HepG2 (cell line): Measurements from ENCODE around the gene ABHD12. TPM values are rescaled to one million over a fixed set of nuclear protein-coding genes. Genes with fewer than 3 reads are reported as not detected.
A peak's percentile ranks its signal among the peaks of the same experiment; 100 is the strongest.

Source experiments
- ERF ChIP-seq: IDR thresholded peaks from 2 replicates; pipeline ENCODE4 v1.6.1; 2018; ENCODE audit warnings: missing biosample characterization, missing genetic modification reagents
- GABPB1 ChIP-seq: IDR thresholded peaks from 2 replicates; pipeline ENCODE4 v1.6.1; 2016; ENCODE audit warnings: mild to moderate bottlenecking, missing genetic modification reagents, moderate library complexity, missing compliant biosample characterization
- GATAD2A ChIP-seq: IDR thresholded peaks from 2 replicates; pipeline ENCODE4 v1.6.1; 2016
- IKZF1 ChIP-seq: fragments of 450-650 bp; IDR thresholded peaks from 2 replicates; pipeline ENCODE4 v1.7.1; 2016
- NAIF1 ChIP-seq: sonication (generic); formaldehyde crosslinking; IDR thresholded peaks from 2 replicates; pipeline ENCODE4 v1.5.0; 2020; ENCODE audit warnings: mild to moderate bottlenecking, missing genetic modification reagents, borderline replicate concordance
- RBFOX2 ChIP-seq: fragments of 200-400 bp; formaldehyde crosslinking; IDR thresholded peaks from 2 replicates; pipeline ENCODE4 v1.6.1; 2017; ENCODE audit warnings: low read depth, mild to moderate bottlenecking, low read length
- SMAD3 ChIP-seq: sonication (generic); formaldehyde crosslinking; IDR thresholded peaks from 2 replicates; pipeline ENCODE4 v1.4.0; 2020; ENCODE audit warnings: missing genetic modification reagents
- TFDP1 ChIP-seq: IDR thresholded peaks from 2 replicates; pipeline ENCODE4 v1.6.1; 2016; ENCODE audit warnings: missing compliant biosample characterization, missing genetic modification reagents, borderline replicate concordance
- THRA ChIP-seq: sonication (generic); formaldehyde crosslinking; IDR thresholded peaks from 2 replicates; pipeline ENCODE4 v1.4.0; 2020; ENCODE audit warnings: missing genetic modification reagents, borderline replicate concordance
- ZBED4 ChIP-seq: sonication (generic); formaldehyde crosslinking; IDR thresholded peaks from 2 replicates; pipeline ENCODE4 v1.4.0; 2020; ENCODE audit warnings: missing genetic modification reagents, borderline replicate concordance
- ZBTB26 ChIP-seq: IDR thresholded peaks from 2 replicates; pipeline ENCODE4 v1.6.1; 2016; ENCODE audit warnings: missing compliant biosample characterization, missing genetic modification reagents, borderline replicate concordance
- ZNF274 ChIP-seq: sonication (generic); formaldehyde crosslinking; IDR thresholded peaks from 2 replicates; pipeline ENCODE4 v1.5.1; 2020; ENCODE audit warnings: mild to moderate bottlenecking, missing genetic modification reagents
- polyA plus RNA-seq, 8 experiments: library from polyadenylated mRNA; depleted of rRNA in 3 of 8; stranded (reverse) in 7 of 8; unstranded in 1 of 8; fragments of >200 nt; fragmentation: Illumina TruSeq in 4 of 8; extraction: Trizol in 4 of 8; gene quantifications; 2 replicates each; pipeline versions ENCODE4 v1.2.1 to v1.2.3, GENCODE V29; 2011 to 2016; ENCODE audit warnings: low read depth in 4 of 8, missing spikeins in 1 of 8, mixed read lengths in 1 of 8; ENCODE audit not compliant: insufficient read depth in 1 of 8
- total RNA-seq, 5 experiments: library from RNA; depleted of rRNA; stranded (reverse); fragments of >200 nt; fragmentation: Illumina TruSeq; extraction: Trizol; gene quantifications; 2 replicates each; pipeline ENCODE4 v1.2.3, GENCODE V29; 2016; ENCODE audit warnings: low read depth in 1 of 5

ABHD12 gene
- total and polyA plus RNA-seq, 2 of the 13 experiments (the other 11 are each of a cell fraction or from before 2014, with no cell fraction given) = 23.5 to 72.1 TPM

- TF ChIP-seq SMAD3 (no peak), NAIF1 (no peak), ZNF274 (CRISPR knock-in tag) (no peak), RBFOX2 (no peak), TFDP1 (CRISPR knock-in tag) (no peak), ERF (0 out of 2 replicates have a peak, but pooled peaks have one; percentile 23), ZBTB26 (CRISPR knock-in tag) (peak; percentile 32; the same call in 1 of the 2 replicates), ZBED4 (0 out of 2 replicates have a peak, but pooled peaks have one; percentile 4), THRA (no peak), IKZF1 (no peak), GATAD2A (CRISPR knock-in tag) (peak; percentile 30), GABPB1 (peak; percentile 21; the same call in 1 of the 2 replicates)
Measured at GRCh38 chr20:25339608-25340007, 51.0 kb downstream of the ABHD12 start (continued).
